HCT116 (cell line): ENCODE measurements around the gene SNAPC2.
"Not testable (repeated sequence)": the region's sequence is repeated elsewhere in the genome, so short reads cannot be mapped to it uniquely, and the experiment has no call there.

ENCODE experiments used
- ATF3 ChIP-seq: IDR thresholded peaks from 2 replicates; pipeline ENCODE4 v1.6.1; 2012
- EZH2 ChIP-seq: fragments of 200-600 bp; sonication (generic); IDR thresholded peaks from 2 replicates; pipeline ENCODE4 v1.6.1; 2017; ENCODE audit warnings: antibody characterized with exemption, mixed run types
- EZH2phosphoT487 ChIP-seq: fragments of 200-600 bp; IDR thresholded peaks from 2 replicates; pipeline ENCODE4 v1.6.1; 2018; ENCODE audit warnings: antibody characterized with exemption, borderline replicate concordance
- FOSL1 ChIP-seq: IDR thresholded peaks from 2 replicates; pipeline ENCODE4 v1.6.1; 2012; ENCODE audit warnings: low read depth
- POLR2A ChIP-seq: IDR thresholded peaks from 2 replicates; pipeline ENCODE4 v1.7.0; 2011; ENCODE audit warnings: borderline replicate concordance; ENCODE audit not compliant: insufficient read depth, insufficient read length; ENCODE audit errors: extremely low read depth
- POLR2AphosphoS5 ChIP-seq: IDR thresholded peaks from 2 replicates; pipeline ENCODE4 v1.6.1; 2011; ENCODE audit warnings: mild to moderate bottlenecking, low read depth, low read length, moderate library complexity
- RAD21 ChIP-seq: IDR thresholded peaks from 2 replicates; pipeline ENCODE4 v1.6.1; 2012; ENCODE audit warnings: low read depth, mild to moderate bottlenecking
- REST ChIP-seq: IDR thresholded peaks from 2 replicates; pipeline ENCODE4 v1.6.1; 2012; ENCODE audit warnings: low read depth
- SP1 ChIP-seq: IDR thresholded peaks from 2 replicates; pipeline ENCODE4 v1.6.1; 2012; ENCODE audit warnings: low read depth
- TF ChIP-seq, protein P1 (sequence below), 3 experiments: fragments of 200-600 bp in 1 of 3; sonication (generic) in 1 of 3; IDR thresholded peaks in 2 of 3; conservative IDR thresholded peaks in 1 of 3; 2 replicates each; pipeline ENCODE4 v1.5.1; 2012 to 2017; ENCODE audit warnings: low read depth in 2 of 3, low read length in 2 of 3, antibody characterized with exemption in 1 of 3, borderline replicate concordance in 1 of 3, control low read depth in 1 of 3, mild to moderate bottlenecking in 1 of 3, mixed read lengths in 1 of 3, mixed run types in 1 of 3, moderate library complexity in 1 of 3; ENCODE audit not compliant: insufficient read depth in 1 of 3

GRCh38 chr19:7961082-7961481, 40.9 kb downstream of the SNAPC2 start:
- TF ChIP-seq POLR2A, POLR2AphosphoS5, RAD21, FOSL1, EZH2phosphoT487, REST, EZH2, ATF3, SP1: not testable (repeated sequence)
- TF ChIP-seq, protein P1, sequence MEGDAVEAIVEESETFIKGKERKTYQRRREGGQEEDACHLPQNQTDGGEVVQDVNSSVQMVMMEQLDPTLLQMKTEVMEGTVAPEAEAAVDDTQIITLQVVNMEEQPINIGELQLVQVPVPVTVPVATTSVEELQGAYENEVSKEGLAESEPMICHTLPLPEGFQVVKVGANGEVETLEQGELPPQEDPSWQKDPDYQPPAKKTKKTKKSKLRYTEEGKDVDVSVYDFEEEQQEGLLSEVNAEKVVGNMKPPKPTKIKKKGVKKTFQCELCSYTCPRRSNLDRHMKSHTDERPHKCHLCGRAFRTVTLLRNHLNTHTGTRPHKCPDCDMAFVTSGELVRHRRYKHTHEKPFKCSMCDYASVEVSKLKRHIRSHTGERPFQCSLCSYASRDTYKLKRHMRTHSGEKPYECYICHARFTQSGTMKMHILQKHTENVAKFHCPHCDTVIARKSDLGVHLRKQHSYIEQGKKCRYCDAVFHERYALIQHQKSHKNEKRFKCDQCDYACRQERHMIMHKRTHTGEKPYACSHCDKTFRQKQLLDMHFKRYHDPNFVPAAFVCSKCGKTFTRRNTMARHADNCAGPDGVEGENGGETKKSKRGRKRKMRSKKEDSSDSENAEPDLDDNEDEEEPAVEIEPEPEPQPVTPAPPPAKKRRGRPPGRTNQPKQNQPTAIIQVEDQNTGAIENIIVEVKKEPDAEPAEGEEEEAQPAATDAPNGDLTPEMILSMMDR (IDR thresholded peaks at IDR 0.05 in 2 of 3, conservative IDR thresholded peaks at IDR 0.05 in 1 of 3; ENCODE audit: borderline replicate concordance in 1 of 3, insufficient read depth in 1 of 3, low read depth in 2 of 3, low read length in 2 of 3), result not testable (repeated sequence)
